GM12878 (cell line): ENCODE results near the gene CAMK2D. TPM values are rescaled to one million over a fixed set of nuclear protein-coding genes. Genes with fewer than 3 reads are reported as not detected.

ENCODE experiments used
- ATAC-seq: fragments of 200-7000 bp; cut with Tn5 transposase; 3 replicates; pipeline ENCODE4 v1.9.1; 2020; ENCODE audit warnings: mild to moderate bottlenecking, moderate library complexity
- BruUV-seq: library from RNA; stranded (reverse); fragments of 400-500 nt; replicated peaks from 2 replicates; lab custom pipeline; 2021; lab: Mats Ljungman, UMichigan
- CTCF ChIA-PET: fragments of 300-600 bp; sonication (Branson Sonifier 250); formaldehyde crosslinking; extraction: SDS; loops from one replicate; lab custom pipeline; 2021; ENCODE audit warnings: inconsistent platforms; lab: Yijun Ruan, JAX
- POLR2A ChIA-PET: fragments of 350-600 bp; formaldehyde crosslinking; extraction: SDS; loops from one replicate; lab custom pipeline; 2021; ENCODE audit warnings: inconsistent platforms; lab: Charles Lee
- RAD21 ChIA-PET: fragments of 300-600 bp; sonication (Branson Sonifier 250); formaldehyde crosslinking; loops from one replicate; lab custom pipeline; 2023; ENCODE audit warnings: antibody characterized with exemption; ENCODE audit not compliant: unreplicated experiment; lab: Charles Lee
- SMC1A ChIA-PET: fragments of 300-600 bp; sonication (Branson Sonifier 250); formaldehyde crosslinking; loops from one replicate; lab custom pipeline; 2023; ENCODE audit not compliant: unreplicated experiment, uncharacterized antibody; lab: Charles Lee
- DNase-seq: peaks from one replicate; pipeline ENCODE4 v3.0.0-alpha.2; 2011; ENCODE audit warnings: low read depth, low spot score
- FAIRE-seq: peaks from 3 replicates; lab custom pipeline; 2011; peaks lifted over from hg19 to GRCh38; lab: Jason Lieb, UNC
- H2AFZ ChIP-seq: 2 replicates; pipeline ENCODE4 v1.6.0; 2011; ENCODE audit warnings: low read depth, low read length, control low read depth; ENCODE audit not compliant: control insufficient read depth
- H3K27ac ChIP-seq: 2 replicates; pipeline ENCODE4 v1.5.1; 2011; ENCODE audit warnings: control low read depth; ENCODE audit not compliant: control insufficient read depth, insufficient read depth
- H3K27me3 ChIP-seq, 2 experiments: replicated peaks in 1 of 2; 2 replicates each; pipeline versions ENCODE4 v1.6.0 to v1.6.1; 2011; ENCODE audit warnings: low read length in 1 of 2; ENCODE audit not compliant: control insufficient read depth in 2 of 2, insufficient read depth in 2 of 2
- H3K36me3 ChIP-seq, 2 experiments: 2 replicates each; pipeline ENCODE4 v1.5.1; 2011; ENCODE audit warnings: low read length in 1 of 2; ENCODE audit not compliant: control insufficient read depth in 2 of 2, insufficient read depth in 2 of 2
- H3K4me1 ChIP-seq: 2 replicates; pipeline ENCODE4 v1.6.1; 2011; ENCODE audit warnings: mild to moderate bottlenecking, low read length, moderate library complexity, mixed read lengths; ENCODE audit not compliant: control insufficient read depth, insufficient read depth
- H3K4me2 ChIP-seq: 2 replicates; pipeline ENCODE4 v1.6.0; 2011; ENCODE audit warnings: control low read depth; ENCODE audit not compliant: control insufficient read depth, insufficient read depth
- H3K4me3 ChIP-seq: fragments of 200-600 bp; sonication (generic); 2 replicates; pipeline ENCODE4 v1.5.1; 2016
- H3K79me2 ChIP-seq: 2 replicates; pipeline ENCODE4 v1.6.0; 2011; ENCODE audit warnings: low read length; ENCODE audit not compliant: control insufficient read depth, insufficient read depth
- H3K9ac ChIP-seq: 2 replicates; pipeline ENCODE4 v1.8.0; 2011; ENCODE audit warnings: low read length, control low read depth, mixed read lengths; ENCODE audit not compliant: control insufficient read depth, insufficient read depth
- H3K9me3 ChIP-seq: replicated peaks from 3 replicates; pipeline ENCODE4 v1.5.1; 2011; ENCODE audit warnings: mild to moderate bottlenecking, low read length; ENCODE audit not compliant: control insufficient read depth, insufficient read depth
- H4K20me1 ChIP-seq: 2 replicates; pipeline ENCODE4 v1.6.0; 2011; ENCODE audit not compliant: control insufficient read depth, insufficient read depth
- HDGF ChIP-seq: fragments of 450-650 bp; IDR thresholded peaks from 2 replicates; pipeline ENCODE4 v1.6.1; 2016; ENCODE audit warnings: antibody characterized with exemption
- JUND ChIP-seq: IDR thresholded peaks from 2 replicates; pipeline ENCODE4 v1.6.1; 2012; ENCODE audit warnings: low read depth, mild to moderate bottlenecking, low read length, improper control_type of control experiment, moderate library complexity
- PBX3 ChIP-seq: IDR thresholded peaks from 2 replicates; pipeline ENCODE4 v1.6.1; 2011; ENCODE audit warnings: mild to moderate bottlenecking, low read depth, low read length, moderate library complexity; ENCODE audit not compliant: insufficient replicate concordance
- SREBF1 ChIP-seq: IDR thresholded peaks from 2 replicates; pipeline ENCODE4 v1.6.1; 2012; ENCODE audit warnings: mild to moderate bottlenecking, low read length
- TCF3 ChIP-seq: IDR thresholded peaks from 2 replicates; pipeline ENCODE4 v1.6.1; 2012; ENCODE audit warnings: low read depth, mild to moderate bottlenecking, low read length, borderline replicate concordance; ENCODE audit not compliant: insufficient read depth
- WGBS: methylation state at CpG from one replicate; pipeline ENCODE4 v1.1.6; 2016; ENCODE audit warnings: low lambda C conversion rate; ENCODE audit not compliant: insufficient replicate concordance, insufficient coverage; ENCODE audit errors: missing lambda C conversion rate; 5-methylcytosine and 5-hydroxymethylcytosine counted together
- in situ Hi-C: fragments of 300-500 bp; cut with MboI; formaldehyde crosslinking; loops from 9 replicates; pipeline ENCODE4 v1.14.3; 2018; ENCODE audit warnings: mixed read lengths
- intact Hi-C: fragments of 100-400 bp; cut with micrococcal nuclease; formaldehyde crosslinking; loops from one replicate; pipeline ENCODE4 v1.14.2; 2022; ENCODE audit not compliant: unreplicated experiment
- polyA plus RNA-seq, 11 experiments: library from polyadenylated mRNA; depleted of rRNA in 4 of 11; unstranded in 6 of 11; stranded (reverse) in 5 of 11; fragments of >200 nt; fragmentation: Nextera tagmentation in 4 of 11; fragmentation: Illumina TruSeq in 1 of 11; extraction: Ambion mirVana in 4 of 11; extraction: Trizol in 1 of 11; gene quantifications; 1 replicate in 1 of 11; 2 replicates in 10 of 11; pipeline versions ENCODE4 v1.2.1 to v1.2.3, GENCODE V29; 2011 to 2016; ENCODE audit warnings: inconsistent platforms in 2 of 11, missing spikeins in 2 of 11, low read depth in 1 of 11
- total RNA-seq, 4 experiments: library from RNA; depleted of rRNA in 3 of 4; stranded (reverse); fragments of >200 nt in 3 of 4; fragmentation: Illumina TruSeq in 1 of 4; extraction: Trizol in 1 of 4; gene quantifications; 2 replicates each; pipeline versions ENCODE4 v1.2.1 to v1.2.3, GENCODE V29; 2013 to 2021
- TF ChIP-seq, protein P1 (sequence below): fragments of 450-650 bp; IDR thresholded peaks from 2 replicates; pipeline ENCODE4 v1.6.1; 2016; ENCODE audit warnings: mild to moderate bottlenecking
- TF ChIP-seq, protein P2 (sequence below): IDR thresholded peaks from 2 replicates; pipeline ENCODE4 v1.6.1; 2011; ENCODE audit warnings: low read depth, mild to moderate bottlenecking, low read length, moderate library complexity, borderline replicate concordance; ENCODE audit errors: extremely low read depth

Gene CAMK2D
- total and polyA plus RNA-seq, 10 of the 15 experiments (the other 5 are each of a cell fraction or from before 2014, with no cell fraction given), result 6.9 to 88.5 (median 12.9) TPM

- intact Hi-C loops (no loop called here), in situ Hi-C loops (no loop called here)
- Histone ChIP-seq H3K9me3 (no peaks in the 10 kb centered on the region), H3K4me3 (no peak overlapping the region), H4K20me1 (no peaks in the 10 kb centered on the region), H3K79me2 (no peaks in the 10 kb centered on the region), H3K27me3 (no peaks in the 10 kb centered on the region), H3K4me1 (no peaks in the 10 kb centered on the region), H3K27ac (no peak overlapping the region), H2AFZ (no peak overlapping the region), H3K9ac (no peak overlapping the region), H3K36me3 (no peaks in the 10 kb centered on the region), H3K4me2 (no peak overlapping the region)
- no TSS peak for BruUV-seq
- 57% methylated on average over 5 of the region's 5 CpGs for WGBS
- DNase-seq, result no peak
- TF ChIP-seq HDGF, result no peak
- no peak for TF ChIP-seq TCF3
- no peak for TF ChIP-seq SREBF1
- TF ChIP-seq, protein P1, sequence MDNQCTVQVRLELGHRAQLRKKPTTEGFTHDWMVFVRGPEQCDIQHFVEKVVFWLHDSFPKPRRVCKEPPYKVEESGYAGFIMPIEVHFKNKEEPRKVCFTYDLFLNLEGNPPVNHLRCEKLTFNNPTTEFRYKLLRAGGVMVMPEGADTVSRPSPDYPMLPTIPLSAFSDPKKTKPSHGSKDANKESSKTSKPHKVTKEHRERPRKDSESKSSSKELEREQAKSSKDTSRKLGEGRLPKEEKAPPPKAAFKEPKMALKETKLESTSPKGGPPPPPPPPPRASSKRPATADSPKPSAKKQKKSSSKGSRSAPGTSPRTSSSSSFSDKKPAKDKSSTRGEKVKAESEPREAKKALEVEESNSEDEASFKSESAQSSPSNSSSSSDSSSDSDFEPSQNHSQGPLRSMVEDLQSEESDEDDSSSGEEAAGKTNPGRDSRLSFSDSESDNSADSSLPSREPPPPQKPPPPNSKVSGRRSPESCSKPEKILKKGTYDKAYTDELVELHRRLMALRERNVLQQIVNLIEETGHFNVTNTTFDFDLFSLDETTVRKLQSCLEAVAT, result no peak
- TF ChIP-seq, protein P2, sequence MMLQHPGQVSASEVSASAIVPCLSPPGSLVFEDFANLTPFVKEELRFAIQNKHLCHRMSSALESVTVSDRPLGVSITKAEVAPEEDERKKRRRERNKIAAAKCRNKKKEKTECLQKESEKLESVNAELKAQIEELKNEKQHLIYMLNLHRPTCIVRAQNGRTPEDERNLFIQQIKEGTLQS, result no peak
- TF ChIP-seq PBX3, result no peak
- no peak for TF ChIP-seq JUND
- no peak for FAIRE-seq
- ChIA-PET RAD21 (no interaction called here), SMC1A (interaction anchor here (1.1 to 2.7 kb wide), 3 partner anchors 8 to 70 kb away, joined by 3 to 10 read pairs (median 3); no protein-coding TSS in a partner anchor), CTCF (no interaction called here), POLR2A (interaction anchor here (0.5 kb wide), 1 partner anchor 1424 kb away, joined by 3 read pairs; no protein-coding TSS in a partner anchor)
- no peak for ATAC-seq
Measured at GRCh38 chr4:113438596-113438995, 322.9 kb downstream of the CAMK2D start.
